Keratinocyte (primary cell): Measurements from ENCODE around the gene MAP2K5. TPM values are rescaled to one million over a fixed set of nuclear protein-coding genes. Genes with fewer than 3 reads are reported as not detected.

Source experiments
- DNase-seq: peaks from one replicate; pipeline ENCODE4 v3.0.0-alpha.2; 2011; ENCODE audit warnings: low read depth, missing footprints, low spot score
- FAIRE-seq: peaks from 2 replicates; lab custom pipeline; 2011; peaks lifted over from hg19 to GRCh38; lab: Jason Lieb, UNC
- H2AFZ ChIP-seq: 2 replicates; pipeline ENCODE4 v1.6.0; 2012; ENCODE audit warnings: low read length, control low read depth, inconsistent platforms; ENCODE audit not compliant: control insufficient read depth
- H3K27ac ChIP-seq: 2 replicates; pipeline ENCODE4 v1.5.1; 2011; ENCODE audit warnings: low read length; ENCODE audit not compliant: control insufficient read depth, insufficient read depth
- H3K27me3 ChIP-seq: 3 replicates; pipeline ENCODE4 v1.6.0; 2011; ENCODE audit warnings: low read length; ENCODE audit not compliant: control insufficient read depth, insufficient read depth; ENCODE audit errors: extremely low read depth
- H3K36me3 ChIP-seq, 2 experiments: 2 replicates in 1 of 2; 3 replicates in 1 of 2; pipeline ENCODE4 v1.5.1; 2011; ENCODE audit warnings: low read length in 2 of 2, mild to moderate bottlenecking in 1 of 2; ENCODE audit not compliant: control insufficient read depth in 2 of 2, insufficient read depth in 2 of 2; ENCODE audit errors: extremely low read depth in 1 of 2
- H3K4me1 ChIP-seq: 3 replicates; pipeline ENCODE4 v1.5.1; 2011; ENCODE audit warnings: low read length; ENCODE audit not compliant: control insufficient read depth, insufficient read depth; ENCODE audit errors: extremely low read depth
- H3K4me2 ChIP-seq: 3 replicates; pipeline ENCODE4 v1.6.0; 2011; ENCODE audit warnings: low read depth, low read length; ENCODE audit not compliant: control insufficient read depth, insufficient read depth; ENCODE audit errors: extremely low read depth
- H3K4me3 ChIP-seq, 3 experiments: fragments of 200-600 bp in 1 of 3; sonication (generic) in 1 of 3; 2 replicates in 2 of 3; 3 replicates in 1 of 3; pipeline ENCODE4 v1.5.1; 2011 to 2016; ENCODE audit warnings: low read length in 3 of 3, mild to moderate bottlenecking in 3 of 3, control low read depth in 2 of 3, inconsistent platforms in 1 of 3, low read depth in 1 of 3, mixed read lengths in 1 of 3, mixed run types in 1 of 3, moderate library complexity in 1 of 3; ENCODE audit not compliant: control insufficient read depth in 2 of 3, insufficient read depth in 2 of 3; ENCODE audit errors: extremely low read depth in 1 of 3
- H3K79me2 ChIP-seq: 2 replicates; pipeline ENCODE4 v1.6.0; 2012; ENCODE audit warnings: low read length; ENCODE audit not compliant: control insufficient read depth, insufficient read depth
- H3K9ac ChIP-seq: 3 replicates; pipeline ENCODE4 v1.6.0; 2011; ENCODE audit warnings: low read length; ENCODE audit not compliant: control insufficient read depth, insufficient read depth; ENCODE audit errors: extremely low read depth
- H3K9me1 ChIP-seq: 3 replicates; pipeline ENCODE4 v1.6.0; 2011; ENCODE audit warnings: low read length; ENCODE audit not compliant: control insufficient read depth, insufficient read depth; ENCODE audit errors: extremely low read depth
- H3K9me3 ChIP-seq: 2 replicates; pipeline ENCODE4 v1.5.1; 2012; ENCODE audit warnings: low read depth, low read length; ENCODE audit not compliant: control insufficient read depth
- H4K20me1 ChIP-seq: 3 replicates; pipeline ENCODE4 v1.6.0; 2011; ENCODE audit warnings: low read length; ENCODE audit not compliant: control insufficient read depth, insufficient read depth; ENCODE audit errors: extremely low read depth
- CTCF ChIP-seq, 3 experiments: IDR thresholded peaks in 1 of 3; conservative IDR thresholded peaks in 1 of 3; optimal IDR thresholded peaks in 1 of 3; 2 replicates in 2 of 3; 3 replicates in 1 of 3; pipeline versions ENCODE3 to v1.5.1; 2011; ENCODE audit warnings: low read length in 3 of 3, mild to moderate bottlenecking in 3 of 3, moderate library complexity in 2 of 3, control low read depth in 1 of 3, inconsistent platforms in 1 of 3; ENCODE audit not compliant: insufficient read depth in 2 of 3; ENCODE audit errors: extremely low read depth in 1 of 3
- EZH2 ChIP-seq: IDR thresholded peaks from one replicate; pipeline ENCODE4 v1.6.1; 2012; ENCODE audit warnings: inconsistent platforms, mild to moderate bottlenecking, low read length, moderate library complexity
- dilution Hi-C: fragments of 300-500 bp; cut with MboI; formaldehyde crosslinking; loops from one replicate; pipeline ENCODE4 v1.7.0; 2020; ENCODE audit warnings: low sequenced_read_pairs; ENCODE audit not compliant: extremely low pct_ligation_motif_present
- polyA plus RNA-seq, 5 experiments: library from polyadenylated mRNA; depleted of rRNA in 3 of 5; stranded (reverse) in 3 of 5; stranded (forward) in 1 of 5; unstranded in 1 of 5; fragments of >200 nt; gene quantifications; 1 replicate in 1 of 5; 2 replicates in 3 of 5; 3 replicates in 1 of 5; pipeline versions ENCODE4 v1.2.1 to v1.2.3, GENCODE V29; 2011 to 2012; ENCODE audit warnings: missing spikeins in 2 of 5, low read depth in 1 of 5, low replicate concordance in 1 of 5

The MAP2K5 gene
- polyA plus RNA-seq, 1 donor (not counting 4 experiments of a cell fraction or from before 2014, with no cell fraction given) = 3.6 TPM

- H3K4me3 ChIP-seq = no peak overlapping the region
- H3K9ac ChIP-seq = no peak overlapping the region
- H3K9me3 ChIP-seq = no peaks in the 10 kb centered on the region
- no peak overlapping the region for H2AFZ ChIP-seq
- H4K20me1 ChIP-seq = no peaks in the 10 kb centered on the region
- no peaks in the 10 kb centered on the region for H3K9me1 ChIP-seq
- no peaks in the 10 kb centered on the region for H3K79me2 ChIP-seq
- no peaks in the 10 kb centered on the region for H3K27me3 ChIP-seq
- H3K27ac ChIP-seq = no peak overlapping the region
- dilution Hi-C loops = no loop called here
- no peak for DNase-seq
- no peak for FAIRE-seq
- no peaks in the 10 kb centered on the region for H3K36me3 ChIP-seq
- no peaks in the 10 kb centered on the region for H3K4me1 ChIP-seq
- H3K4me2 ChIP-seq = no peak overlapping the region
- TF ChIP-seq EZH2 = no peak
- TF ChIP-seq CTCF (optimal IDR thresholded peaks at IDR 0.05 in 1 of 3, IDR thresholded peaks at IDR 0.05 in 1 of 3, conservative IDR thresholded peaks at IDR 0.05 in 1 of 3; ENCODE audit: extremely low read depth in 1 of 3, insufficient read depth in 2 of 3, low read length in 3 of 3) = no peak
These were observed 216.3 kb downstream of the MAP2K5 start for GRCh38 chr15:67758619-67759300.

DNA sequence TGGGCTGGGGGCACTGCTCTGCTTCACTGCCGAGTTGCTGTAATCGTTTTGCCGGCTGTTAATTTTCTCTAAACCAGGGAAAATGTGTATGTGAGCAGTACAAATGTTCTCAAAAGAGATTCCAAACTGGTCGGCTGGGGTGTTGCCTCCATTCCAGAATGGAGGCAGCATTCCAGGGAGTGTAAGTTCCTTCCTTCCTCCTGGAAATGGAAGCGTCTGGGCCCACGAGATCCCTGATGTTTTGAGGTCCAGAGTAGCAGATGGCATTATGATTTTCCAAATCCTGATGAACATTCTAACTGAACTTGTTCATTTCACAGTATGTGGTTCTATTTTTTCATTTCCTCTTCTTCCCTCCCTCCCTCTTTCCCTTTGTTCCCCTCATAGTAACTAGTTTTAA is 218.4 kb downstream of the MAP2K5 start:
- Histone ChIP-seq H3K79me2 (no peaks in the 10 kb centered on the region), H3K4me3 (no peak overlapping the region), H3K36me3 (no peaks in the 10 kb centered on the region), H3K27me3 (no peaks in the 10 kb centered on the region), H3K4me2 (no peak overlapping the region), H2AFZ (no peak overlapping the region), H4K20me1 (no peaks in the 10 kb centered on the region), H3K4me1 (no peaks in the 10 kb centered on the region), H3K9me3 (no peaks in the 10 kb centered on the region), H3K27ac (no peak overlapping the region), H3K9me1 (no peaks in the 10 kb centered on the region), H3K9ac (no peak overlapping the region)
- FAIRE-seq = no peak
- TF ChIP-seq EZH2 (no peak), CTCF (optimal IDR thresholded peaks at IDR 0.05 in 1 of 3, IDR thresholded peaks at IDR 0.05 in 1 of 3, conservative IDR thresholded peaks at IDR 0.05 in 1 of 3; ENCODE audit: extremely low read depth in 1 of 3, insufficient read depth in 2 of 3, low read length in 3 of 3) (no peak)
- dilution Hi-C loops = no loop called here
- DNase-seq = no peak
